Activated CD4-positive, alpha-beta memory T cell treated with anti-CD3 and anti-CD28 coated beads, Interleukin-2, amount 10 ng/mL, durations not matched to agents 7 days and 5 days (primary cell): ENCODE measurements around the gene SMIM29. TPM values are rescaled to one million over a fixed set of nuclear protein-coding genes. Genes with fewer than 3 reads are reported as not detected.

Source experiments
- CTCF ChIA-PET: fragments of 350-600 bp; sonication (Branson Sonifier 250); formaldehyde crosslinking; loops from one replicate; lab custom pipeline; 2021; ENCODE audit warnings: antibody characterized with exemption, inconsistent platforms; lab: Charles Lee
- POLR2A ChIA-PET: fragments of 350-600 bp; sonication (Branson Sonifier 250); formaldehyde crosslinking; loops from one replicate; lab custom pipeline; 2021; ENCODE audit warnings: antibody characterized with exemption; lab: Charles Lee
- DNase-seq: peaks from one replicate; pipeline ENCODE4 v3.0.0-alpha.2; 2020
- H3K27ac Mint-ChIP-seq: one replicate; pipeline ENCODE4 v1.8.0; 2021; ENCODE audit warnings: mild to moderate bottlenecking, mixed read lengths
- H3K27me3 Mint-ChIP-seq: one replicate; pipeline ENCODE4 v1.8.0; 2021; ENCODE audit warnings: mixed read lengths
- H3K36me3 Mint-ChIP-seq: one replicate; pipeline ENCODE4 v1.8.0; 2021; ENCODE audit warnings: low read depth, mixed read lengths
- H3K4me1 Mint-ChIP-seq: one replicate; pipeline ENCODE4 v1.8.0; 2021; ENCODE audit warnings: mixed read lengths
- H3K4me3 Mint-ChIP-seq: one replicate; pipeline ENCODE4 v1.8.0; 2021; ENCODE audit warnings: mild to moderate bottlenecking, mixed read lengths
- H3K9me3 Mint-ChIP-seq: one replicate; pipeline ENCODE4 v1.8.0; 2021; ENCODE audit warnings: mixed read lengths
- total RNA-seq, 2 experiments: library from RNA; stranded (reverse); gene quantifications; one replicate each; pipeline ENCODE4 v1.2.3, GENCODE V29; 2021

SMIM29 gene
- total RNA-seq: 10 to 100 TPM; 38.3 to 38.4 TPM

- H3K4me1 Mint-ChIP-seq: peaks cover 54% of the 10 kb centered on the region
- no peaks in the 10 kb centered on the region for H3K9me3 Mint-ChIP-seq
- DNase-seq: peak; percentile 98
- H3K36me3 Mint-ChIP-seq: peaks cover 17% of the 10 kb centered on the region
- ChIA-PET CTCF (interaction anchor here (0.5 to 4.4 kb wide), 34 partner anchors 9 to 715 kb away, joined by 3 to 71 read pairs (median 4); partner anchors contain the start of genes HMGA1, NUDT3 and RPS10), POLR2A (interaction anchor here (0.8 to 4.4 kb wide), 22 partner anchors 9 to 424 kb away, joined by 3 to 47 read pairs (median 4); partner anchors contain the start of genes HMGA1, NUDT3 and RPS10)
- peak within 1 kb of the TSS; percentile 94 for H3K27ac Mint-ChIP-seq
- peaks cover 3% of the 10 kb centered on the region for H3K27me3 Mint-ChIP-seq
- peak within 1 kb of the TSS; percentile 95 for H3K4me3 Mint-ChIP-seq
Measured at GRCh38 chr6:34248727-34249468, at the start of gene SMIM29. TSS of gene SMIM29 (minus strand) at chr6:34249006. CDS start at chr6:34247791, 1,215 bp downstream.

GRCh38 chr6:34295721-34296120 is 46.9 kb upstream of the SMIM29 start:
- no peaks in the 10 kb centered on the region for H3K27me3 Mint-ChIP-seq
- H3K27ac Mint-ChIP-seq: peak overlapping the region; percentile 74
- DNase-seq: peak; percentile 24
- H3K9me3 Mint-ChIP-seq: no peaks in the 10 kb centered on the region
- peaks cover 19% of the 10 kb centered on the region for H3K36me3 Mint-ChIP-seq
- ChIA-PET CTCF (interaction anchor here (0.5 to 1.3 kb wide), 3 partner anchors 40 to 100 kb away, joined by 4 read pairs; no protein-coding TSS in a partner anchor), POLR2A (no interaction called here)
- H3K4me3 Mint-ChIP-seq: no peak overlapping the region
- peaks cover 14% of the 10 kb centered on the region for H3K4me1 Mint-ChIP-seq

GRCh38 chr6:34292954-34293353 is 44.1 kb upstream of the SMIM29 start:
- DNase-seq: no peak
- ChIA-PET CTCF (no interaction called here), POLR2A (no interaction called here)
- Mint-ChIP-seq H3K9me3 (no peaks in the 10 kb centered on the region), H3K27ac (no peak overlapping the region), H3K4me3 (no peak overlapping the region), H3K36me3 (peaks cover 25% of the 10 kb centered on the region), H3K27me3 (no peaks in the 10 kb centered on the region), H3K4me1 (peaks cover 29% of the 10 kb centered on the region)

- H3K9me3 Mint-ChIP-seq: no peaks in the 10 kb centered on the region
- peaks cover 27% of the 10 kb centered on the region for H3K36me3 Mint-ChIP-seq
- peak overlapping the region; percentile 70 for H3K27ac Mint-ChIP-seq
- H3K4me1 Mint-ChIP-seq: peaks cover 17% of the 10 kb centered on the region
- no peaks in the 10 kb centered on the region for H3K27me3 Mint-ChIP-seq
- DNase-seq: no peak
- H3K4me3 Mint-ChIP-seq: no peak overlapping the region
- POLR2A ChIA-PET: interaction anchor here (1.0 kb wide), 1 partner anchor 8 kb away, joined by 3 read pairs; no protein-coding TSS in a partner anchor
- CTCF ChIA-PET: interaction anchor here (0.9 to 1.0 kb wide), 2 partner anchors 17 to 40 kb away, joined by 3 to 4 read pairs; no protein-coding TSS in a partner anchor
Measured at GRCh38 chr6:34289137-34289536, 40.3 kb upstream of the SMIM29 start.

GRCh38 chr6:34288581-34288980 is 39.8 kb upstream of the SMIM29 start:
- DNase-seq: peak; percentile 44
- Mint-ChIP-seq H3K27me3 (no peaks in the 10 kb centered on the region), H3K9me3 (no peaks in the 10 kb centered on the region), H3K36me3 (peaks cover 31% of the 10 kb centered on the region), H3K27ac (peak overlapping the region; percentile 70), H3K4me3 (no peak overlapping the region), H3K4me1 (peaks cover 17% of the 10 kb centered on the region)
- ChIA-PET CTCF (interaction anchor here (0.9 to 1.0 kb wide), 2 partner anchors 18 to 39 kb away, joined by 3 to 4 read pairs; no protein-coding TSS in a partner anchor), POLR2A (interaction anchor here (1.0 kb wide), 1 partner anchor 9 kb away, joined by 3 read pairs; no protein-coding TSS in a partner anchor)

- Mint-ChIP-seq H3K27ac (no peak overlapping the region), H3K4me3 (no peak overlapping the region), H3K27me3 (no peaks in the 10 kb centered on the region), H3K9me3 (no peaks in the 10 kb centered on the region), H3K36me3 (peaks cover 17% of the 10 kb centered on the region), H3K4me1 (peaks cover 17% of the 10 kb centered on the region)
- ChIA-PET POLR2A (no interaction called here), CTCF (no interaction called here)
- no peak for DNase-seq
Measured at GRCh38 chr6:34285448-34286164, 36.8 kb upstream of the SMIM29 start.

GRCh38 chr6:34284563-34285447 is 36.0 kb upstream of the SMIM29 start:
- Mint-ChIP-seq H3K36me3 (peaks cover 17% of the 10 kb centered on the region), H3K27ac (no peak overlapping the region), H3K4me3 (no peak overlapping the region), H3K4me1 (peaks cover 16% of the 10 kb centered on the region), H3K9me3 (no peaks in the 10 kb centered on the region), H3K27me3 (no peaks in the 10 kb centered on the region)
- POLR2A ChIA-PET: no interaction called here
- CTCF ChIA-PET: interaction anchor here (1.5 kb wide), 1 partner anchor 35 kb away, joined by 5 read pairs; no protein-coding TSS in a partner anchor
- no peak for DNase-seq

- Mint-ChIP-seq H3K4me3 (no peak overlapping the region), H3K36me3 (peaks cover 9% of the 10 kb centered on the region), H3K4me1 (peaks cover 6% of the 10 kb centered on the region), H3K27me3 (no peaks in the 10 kb centered on the region), H3K27ac (no peak overlapping the region), H3K9me3 (no peaks in the 10 kb centered on the region)
- ChIA-PET POLR2A (no interaction called here), CTCF (no interaction called here)
- no peak for DNase-seq
Measured at GRCh38 chr6:34281702-34282334, 33.0 kb upstream of the SMIM29 start.

GRCh38 chr6:34280216-34280615 is 31.4 kb upstream of the SMIM29 start:
- no peaks in the 10 kb centered on the region for H3K9me3 Mint-ChIP-seq
- no peak overlapping the region for H3K27ac Mint-ChIP-seq
- ChIA-PET CTCF (interaction anchor here (0.7 kb wide), 1 partner anchor 10 kb away, joined by 4 read pairs; no protein-coding TSS in a partner anchor), POLR2A (no interaction called here)
- H3K4me3 Mint-ChIP-seq: no peak overlapping the region
- no peak for DNase-seq
- H3K27me3 Mint-ChIP-seq: no peaks in the 10 kb centered on the region
- H3K36me3 Mint-ChIP-seq: peaks cover 9% of the 10 kb centered on the region
- peaks cover 9% of the 10 kb centered on the region for H3K4me1 Mint-ChIP-seq

GRCh38 chr6:34278833-34279232 is 30.0 kb upstream of the SMIM29 start:
- CTCF ChIA-PET: interaction anchor here (0.6 kb wide), 1 partner anchor 26 kb away, joined by 7 read pairs; no protein-coding TSS in a partner anchor
- Mint-ChIP-seq H3K9me3 (no peaks in the 10 kb centered on the region), H3K36me3 (peaks cover 6% of the 10 kb centered on the region), H3K4me3 (no peak overlapping the region), H3K4me1 (peaks cover 9% of the 10 kb centered on the region), H3K27me3 (no peaks in the 10 kb centered on the region), H3K27ac (no peak overlapping the region)
- POLR2A ChIA-PET: no interaction called here
- DNase-seq: no peak

GRCh38 chr6:34277763-34278112 is 28.9 kb upstream of the SMIM29 start:
- Mint-ChIP-seq H3K36me3 (peaks cover 4% of the 10 kb centered on the region), H3K4me3 (no peak overlapping the region), H3K4me1 (peaks cover 9% of the 10 kb centered on the region), H3K27ac (no peak overlapping the region), H3K27me3 (no peaks in the 10 kb centered on the region), H3K9me3 (no peaks in the 10 kb centered on the region)
- POLR2A ChIA-PET: interaction anchor here (0.5 kb wide), 1 partner anchor 48 kb away, joined by 3 read pairs; no protein-coding TSS in a partner anchor
- DNase-seq: no peak
- CTCF ChIA-PET: no interaction called here
